ENCODE results near the gene SLC37A2.

GRCh38 chr11:125022551-125022950 is 40.6 kb upstream of the SLC37A2 start:
- TF ChIP-seq CTCF (IDR thresholded peaks at IDR 0.05) (no peak), POLR2A (IDR thresholded peaks at IDR 0.05) (no peak), POLR2AphosphoS5 (IDR thresholded peaks at IDR 0.05) (no peak), EP300 (IDR thresholded peaks at IDR 0.05) (no peak)
